ENCODE results near the gene C11orf42.

Gene C11orf42

DNA sequence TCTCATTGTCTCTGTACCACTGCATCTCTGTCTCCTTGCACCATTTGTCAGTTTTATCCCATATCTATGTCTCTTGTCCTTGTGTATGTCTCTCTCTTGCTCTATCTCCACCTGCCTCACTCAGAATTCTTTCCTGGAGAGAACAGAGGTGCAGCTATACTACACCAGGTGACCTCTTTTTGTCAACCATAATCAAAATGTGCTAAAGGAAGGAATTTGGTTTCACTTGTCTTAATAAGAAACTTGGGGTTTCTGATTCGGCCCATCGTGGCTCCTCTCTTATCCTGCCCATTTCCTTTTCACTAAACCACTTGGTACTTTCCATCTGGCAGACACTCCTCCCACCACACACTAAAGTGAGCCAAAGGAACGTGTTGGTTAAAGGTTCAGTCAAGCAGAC is 2.0 kb upstream of the C11orf42 start:
- Histone ChIP-seq H3K4me1 (ENCODE audit: control insufficient read depth, insufficient read depth, low read length) (no peaks in the 10 kb centered on the region), H3K36me3 (ENCODE audit: control insufficient read depth in 2 of 2, insufficient read depth in 1 of 2, low read length in 2 of 2) (peaks cover 0 to 34% of the 10 kb centered on the region in 2 experiments; a peak in 1 of 3 replicates), H3K4me3 (ENCODE audit: low read depth, low read length) (no peak overlapping the region), H3K9me3 (ENCODE audit: control insufficient read depth, insufficient read depth, low read depth, low read length) (no peaks in the 10 kb centered on the region), H3K27ac (ENCODE audit: extremely low read depth, low read depth, low read length) (no peak overlapping the region)
- ChIA-PET CTCF (no interaction called here), POLR2A (no interaction called here)
- no peak for TF ChIP-seq ZNF2 (tag by site-specific recombination; IDR thresholded peaks at IDR 0.05)
- TF ChIP-seq HOXD13 (CRISPR knock-in tag; IDR thresholded peaks at IDR 0.05; ENCODE audit: borderline replicate concordance) = no peak
- no peak for TF ChIP-seq ZNF571 (tag by site-specific recombination; IDR thresholded peaks at IDR 0.05)
- TF ChIP-seq EGR2 (tag by site-specific recombination; IDR thresholded peaks at IDR 0.05; ENCODE audit: low read depth) = no peak
- TF ChIP-seq ZIC2 (tag by site-specific recombination; IDR thresholded peaks at IDR 0.05) = no peak
- TF ChIP-seq, protein P1, sequence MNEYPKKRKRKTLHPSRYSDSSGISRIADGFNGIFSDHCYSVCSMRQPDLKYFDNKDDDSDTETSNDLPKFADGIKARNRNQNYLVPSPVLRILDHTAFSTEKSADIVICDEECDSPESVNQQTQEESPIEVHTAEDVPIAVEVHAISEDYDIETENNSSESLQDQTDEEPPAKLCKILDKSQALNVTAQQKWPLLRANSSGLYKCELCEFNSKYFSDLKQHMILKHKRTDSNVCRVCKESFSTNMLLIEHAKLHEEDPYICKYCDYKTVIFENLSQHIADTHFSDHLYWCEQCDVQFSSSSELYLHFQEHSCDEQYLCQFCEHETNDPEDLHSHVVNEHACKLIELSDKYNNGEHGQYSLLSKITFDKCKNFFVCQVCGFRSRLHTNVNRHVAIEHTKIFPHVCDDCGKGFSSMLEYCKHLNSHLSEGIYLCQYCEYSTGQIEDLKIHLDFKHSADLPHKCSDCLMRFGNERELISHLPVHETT (tag by site-specific recombination; IDR thresholded peaks at IDR 0.05) = no peak
- TF ChIP-seq SETDB1 (IDR thresholded peaks at IDR 0.05; ENCODE audit: insufficient read length, low read length) = no peak
- TF ChIP-seq OSR2 (tag by site-specific recombination; IDR thresholded peaks at IDR 0.05) = no peak
- TF ChIP-seq, protein P2, sequence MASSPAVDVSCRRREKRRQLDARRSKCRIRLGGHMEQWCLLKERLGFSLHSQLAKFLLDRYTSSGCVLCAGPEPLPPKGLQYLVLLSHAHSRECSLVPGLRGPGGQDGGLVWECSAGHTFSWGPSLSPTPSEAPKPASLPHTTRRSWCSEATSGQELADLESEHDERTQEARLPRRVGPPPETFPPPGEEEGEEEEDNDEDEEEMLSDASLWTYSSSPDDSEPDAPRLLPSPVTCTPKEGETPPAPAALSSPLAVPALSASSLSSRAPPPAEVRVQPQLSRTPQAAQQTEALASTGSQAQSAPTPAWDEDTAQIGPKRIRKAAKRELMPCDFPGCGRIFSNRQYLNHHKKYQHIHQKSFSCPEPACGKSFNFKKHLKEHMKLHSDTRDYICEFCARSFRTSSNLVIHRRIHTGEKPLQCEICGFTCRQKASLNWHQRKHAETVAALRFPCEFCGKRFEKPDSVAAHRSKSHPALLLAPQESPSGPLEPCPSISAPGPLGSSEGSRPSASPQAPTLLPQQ (tag by site-specific recombination; IDR thresholded peaks at IDR 0.05) = no peak
- no peak for TF ChIP-seq RBAK (tag by site-specific recombination; IDR thresholded peaks at IDR 0.05)
- no peak for TF ChIP-seq TRIM28 (IDR thresholded peaks at IDR 0.05; ENCODE audit: borderline replicate concordance, low read length)
- no peak for TF ChIP-seq KLF10 (tag by site-specific recombination; IDR thresholded peaks at IDR 0.05)
- no peak for TF ChIP-seq ZBTB1 (tag by site-specific recombination; IDR thresholded peaks at IDR 0.05)
- TF ChIP-seq ZNF473 (tag by site-specific recombination; IDR thresholded peaks at IDR 0.05) = no peak
- TF ChIP-seq ZNF202 (tag by site-specific recombination; IDR thresholded peaks at IDR 0.05; ENCODE audit: borderline replicate concordance) = no peak
- TF ChIP-seq ZNF174 (tag by site-specific recombination; IDR thresholded peaks at IDR 0.05) = no peak
- no peak for TF ChIP-seq SP3 (tag by site-specific recombination; IDR thresholded peaks at IDR 0.05)

GRCh38 chr11:6204706-6205105 is 651 bp upstream of the C11orf42 start:
- TF ChIP-seq ZFP3 (tag by site-specific recombination; IDR thresholded peaks at IDR 0.05; ENCODE audit: low read depth) (no peak), ZNF544 (tag by site-specific recombination; IDR thresholded peaks at IDR 0.05) (no peak), ZFP69B (tag by site-specific recombination; IDR thresholded peaks at IDR 0.05) (no peak), ZNF558 (tag by site-specific recombination; IDR thresholded peaks at IDR 0.05) (no peak), ZNF76 (tag by site-specific recombination; IDR thresholded peaks at IDR 0.05; ENCODE audit: borderline replicate concordance, low read depth) (no peak), ZNF121 (tag by site-specific recombination; IDR thresholded peaks at IDR 0.05) (no peak)
- TF ChIP-seq, protein P3, sequence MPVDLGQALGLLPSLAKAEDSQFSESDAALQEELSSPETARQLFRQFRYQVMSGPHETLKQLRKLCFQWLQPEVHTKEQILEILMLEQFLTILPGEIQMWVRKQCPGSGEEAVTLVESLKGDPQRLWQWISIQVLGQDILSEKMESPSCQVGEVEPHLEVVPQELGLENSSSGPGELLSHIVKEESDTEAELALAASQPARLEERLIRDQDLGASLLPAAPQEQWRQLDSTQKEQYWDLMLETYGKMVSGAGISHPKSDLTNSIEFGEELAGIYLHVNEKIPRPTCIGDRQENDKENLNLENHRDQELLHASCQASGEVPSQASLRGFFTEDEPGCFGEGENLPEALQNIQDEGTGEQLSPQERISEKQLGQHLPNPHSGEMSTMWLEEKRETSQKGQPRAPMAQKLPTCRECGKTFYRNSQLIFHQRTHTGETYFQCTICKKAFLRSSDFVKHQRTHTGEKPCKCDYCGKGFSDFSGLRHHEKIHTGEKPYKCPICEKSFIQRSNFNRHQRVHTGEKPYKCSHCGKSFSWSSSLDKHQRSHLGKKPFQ (tag by site-specific recombination; IDR thresholded peaks at IDR 0.05) = no peak
- TF ChIP-seq, protein P4, sequence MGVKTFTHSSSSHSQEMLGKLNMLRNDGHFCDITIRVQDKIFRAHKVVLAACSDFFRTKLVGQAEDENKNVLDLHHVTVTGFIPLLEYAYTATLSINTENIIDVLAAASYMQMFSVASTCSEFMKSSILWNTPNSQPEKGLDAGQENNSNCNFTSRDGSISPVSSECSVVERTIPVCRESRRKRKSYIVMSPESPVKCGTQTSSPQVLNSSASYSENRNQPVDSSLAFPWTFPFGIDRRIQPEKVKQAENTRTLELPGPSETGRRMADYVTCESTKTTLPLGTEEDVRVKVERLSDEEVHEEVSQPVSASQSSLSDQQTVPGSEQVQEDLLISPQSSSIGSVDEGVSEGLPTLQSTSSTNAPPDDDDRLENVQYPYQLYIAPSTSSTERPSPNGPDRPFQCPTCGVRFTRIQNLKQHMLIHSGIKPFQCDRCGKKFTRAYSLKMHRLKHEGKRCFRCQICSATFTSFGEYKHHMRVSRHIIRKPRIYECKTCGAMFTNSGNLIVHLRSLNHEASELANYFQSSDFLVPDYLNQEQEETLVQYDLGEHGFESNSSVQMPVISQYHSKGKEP (tag by site-specific recombination; IDR thresholded peaks at IDR 0.05) = no peak
- H3K36me3 ChIP-seq (ENCODE audit: control insufficient read depth in 2 of 2, insufficient read depth in 1 of 2, low read length in 2 of 2) = peaks cover 0 to 42% of the 10 kb centered on the region in 2 experiments; a peak in 1 of 3 replicates
- no peak overlapping the region for H3K4me3 ChIP-seq (ENCODE audit: low read depth, low read length)
- no peaks in the 10 kb centered on the region for H3K9me3 ChIP-seq (ENCODE audit: control insufficient read depth, insufficient read depth, low read depth, low read length)
- POLR2A ChIA-PET = no interaction called here
- CTCF ChIA-PET = no interaction called here
- no peaks in the 10 kb centered on the region for H3K4me1 ChIP-seq (ENCODE audit: control insufficient read depth, insufficient read depth, low read length)
- no peak overlapping the region for H3K27ac ChIP-seq (ENCODE audit: extremely low read depth, low read depth, low read length)

All from HEK293 (cell line).